Chondrocyte (in vitro differentiated cells): ENCODE data around the gene TBCB. TPM values are rescaled to one million over a fixed set of nuclear protein-coding genes. Genes with fewer than 3 reads are reported as not detected.

ENCODE experiments used
- DNase-seq: peaks from one replicate; pipeline ENCODE4 v3.0.0; 2021; ENCODE audit warnings: mixed read lengths, low spot score
- H3K27ac Mint-ChIP-seq: one replicate; pipeline ENCODE4 v1.8.0; 2021; ENCODE audit warnings: mild to moderate bottlenecking, moderate library complexity, mixed read lengths; ENCODE audit not compliant: unreplicated experiment
- H3K27me3 Mint-ChIP-seq: 2 replicates; pipeline ENCODE4 v1.8.0; 2021; ENCODE audit warnings: low read depth, mixed read lengths
- H3K36me3 Mint-ChIP-seq: 2 replicates; pipeline ENCODE4 v1.8.0; 2021; ENCODE audit warnings: low read depth, mixed read lengths
- H3K4me1 Mint-ChIP-seq: 2 replicates; pipeline ENCODE4 v1.8.0; 2021; ENCODE audit warnings: low read depth, mild to moderate bottlenecking, mixed read lengths
- H3K4me3 Mint-ChIP-seq: one replicate; pipeline ENCODE4 v1.8.0; 2021; ENCODE audit warnings: mild to moderate bottlenecking, moderate library complexity, mixed read lengths; ENCODE audit not compliant: unreplicated experiment
- H3K9me3 Mint-ChIP-seq: 2 replicates; pipeline ENCODE4 v1.8.0; 2021; ENCODE audit warnings: low read depth, mixed read lengths
- CTCF ChIP-seq: fragments of 200-600 bp; sonication (generic); IDR thresholded peaks from 2 replicates; pipeline ENCODE4 v1.5.0; 2021; ENCODE audit warnings: antibody characterized with exemption, mild to moderate bottlenecking, moderate library complexity
- total RNA-seq: library from RNA; stranded (reverse); gene quantifications from 3 replicates; pipeline ENCODE4 v1.2.1, GENCODE V29; 2021

Gene TBCB
- total RNA-seq, 1 donor from 2014 or later: 201 TPM

DNA sequence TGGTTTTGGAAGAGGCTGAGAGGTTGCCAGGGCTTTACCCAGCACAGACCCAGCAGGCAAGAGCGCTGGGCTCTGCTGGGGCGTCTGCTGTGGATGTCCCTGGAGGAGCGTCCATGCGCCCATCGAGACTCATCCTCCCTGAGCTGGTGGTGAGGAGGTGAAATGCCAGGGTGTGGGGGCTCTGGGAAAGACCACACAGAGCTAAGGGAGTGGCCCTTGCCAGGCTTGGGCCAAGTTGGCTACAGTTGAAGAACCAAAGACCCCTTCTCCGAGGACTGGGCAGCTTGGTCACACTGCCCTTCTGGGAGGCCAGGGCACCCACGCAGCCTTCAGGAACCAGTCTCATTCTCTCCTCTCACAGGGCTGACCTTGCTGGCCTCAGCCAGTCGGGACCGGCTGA, 28.9 kb upstream of the TBCB start:
- Mint-ChIP-seq H3K9me3 (no peaks in the 10 kb centered on the region), H3K36me3 (peaks cover 19% of the 10 kb centered on the region), H3K4me1 (no peaks in the 10 kb centered on the region), H3K4me3 (no peak overlapping the region), H3K27ac (no peak overlapping the region), H3K27me3 (no peaks in the 10 kb centered on the region)
- TF ChIP-seq CTCF: no peak
- DNase-seq: no peak

GRCh38 chr19:36089847-36090246, 25.4 kb upstream of the TBCB start:
- H3K9me3 Mint-ChIP-seq: no peaks in the 10 kb centered on the region
- no peak for TF ChIP-seq CTCF
- H3K36me3 Mint-ChIP-seq: peaks cover 12% of the 10 kb centered on the region
- no peaks in the 10 kb centered on the region for H3K27me3 Mint-ChIP-seq
- no peaks in the 10 kb centered on the region for H3K4me1 Mint-ChIP-seq
- DNase-seq: no peak
- H3K4me3 Mint-ChIP-seq: no peak overlapping the region
- no peak overlapping the region for H3K27ac Mint-ChIP-seq

DNA sequence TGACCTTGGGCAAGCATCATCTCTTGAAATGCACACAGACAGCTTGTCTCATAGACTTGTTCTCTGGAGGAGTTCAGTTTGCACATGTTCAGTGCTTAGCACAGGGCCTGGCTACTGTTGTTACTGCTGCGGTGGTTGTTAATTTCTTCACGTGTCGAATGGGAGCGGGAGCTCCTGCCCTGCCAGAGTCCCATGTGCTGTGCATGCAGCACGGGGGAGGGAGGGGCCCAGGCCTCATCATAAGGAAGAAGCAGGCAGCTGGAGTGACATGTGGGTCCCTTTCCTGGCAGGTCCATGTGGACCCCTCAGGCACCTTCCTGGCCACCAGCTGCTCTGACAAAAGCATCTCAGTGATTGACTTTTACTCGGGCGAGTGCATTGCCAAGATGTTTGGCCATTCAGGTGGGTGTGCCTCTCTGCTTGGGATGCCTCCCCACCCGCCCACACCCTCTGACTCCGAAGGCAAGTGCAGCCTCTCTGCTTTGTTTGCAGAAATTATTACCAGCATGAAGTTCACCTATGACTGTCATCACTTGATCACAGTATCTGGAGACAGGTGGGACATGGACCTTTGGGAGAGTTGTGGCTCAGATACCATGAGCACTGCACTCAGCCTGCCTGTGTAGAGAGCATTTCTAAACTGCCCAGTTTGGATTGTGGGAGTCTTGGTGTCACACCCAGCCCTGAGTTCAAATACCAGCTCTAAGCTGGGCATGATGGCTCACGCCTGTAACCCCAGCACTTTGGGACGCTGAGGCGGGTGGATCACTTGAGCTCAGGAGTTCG, 24.2 kb upstream of the TBCB start:
- Mint-ChIP-seq H3K36me3 (peaks cover 10% of the 10 kb centered on the region), H3K9me3 (no peaks in the 10 kb centered on the region), H3K27me3 (no peaks in the 10 kb centered on the region), H3K27ac (no peak overlapping the region), H3K4me1 (no peaks in the 10 kb centered on the region), H3K4me3 (no peak overlapping the region)
- no peak for TF ChIP-seq CTCF
- no peak for DNase-seq

DNA sequence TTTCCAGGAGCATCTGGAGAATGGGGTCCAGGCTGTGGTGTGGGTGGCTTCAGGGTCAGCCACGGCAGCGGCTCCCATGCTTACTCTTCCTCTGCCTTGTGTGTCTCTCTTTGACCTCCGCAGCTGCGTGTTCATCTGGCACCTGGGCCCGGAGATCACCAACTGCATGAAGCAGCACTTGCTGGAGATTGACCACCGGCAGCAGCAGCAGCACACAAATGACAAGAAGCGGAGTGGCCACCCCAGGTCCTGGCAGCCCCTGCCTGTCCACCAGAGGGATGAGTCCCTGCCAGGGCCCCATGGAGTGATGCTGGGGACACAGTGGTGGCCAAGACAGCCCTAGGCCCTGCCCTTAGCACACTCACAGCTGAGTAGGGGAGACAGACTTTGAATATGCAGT, 22.7 kb upstream of the TBCB start:
- Mint-ChIP-seq H3K9me3 (no peaks in the 10 kb centered on the region), H3K36me3 (peaks cover 10% of the 10 kb centered on the region), H3K27ac (no peak overlapping the region), H3K27me3 (no peaks in the 10 kb centered on the region), H3K4me1 (no peaks in the 10 kb centered on the region), H3K4me3 (no peak overlapping the region)
- peak; percentile 91 for DNase-seq
- no peak for TF ChIP-seq CTCF

- TF ChIP-seq CTCF: no peak
- H3K4me3 Mint-ChIP-seq: no peak overlapping the region
- H3K27ac Mint-ChIP-seq: no peak overlapping the region
- no peaks in the 10 kb centered on the region for H3K9me3 Mint-ChIP-seq
- no peaks in the 10 kb centered on the region for H3K27me3 Mint-ChIP-seq
- DNase-seq: no peak
- H3K4me1 Mint-ChIP-seq: no peaks in the 10 kb centered on the region
- H3K36me3 Mint-ChIP-seq: peaks cover 7% of the 10 kb centered on the region
Measured at GRCh38 chr19:36093146-36093662, 22.1 kb upstream of the TBCB start.
